Nephron (organoid): ENCODE results near the gene FBXW8.
"Not testable (repeated sequence)": the region's sequence is repeated elsewhere in the genome, so short reads cannot be mapped to it uniquely, and the experiment has no call there.

ENCODE experiments used
- H3K27ac Mint-ChIP-seq, 3 experiments: 2 replicates each; pipeline ENCODE4 v1.8.0; 2020; ENCODE audit warnings: mixed read lengths in 3 of 3, mild to moderate bottlenecking in 2 of 3, moderate library complexity in 1 of 3
- H3K27me3 Mint-ChIP-seq: 2 replicates; pipeline ENCODE4 v1.8.0; 2021; ENCODE audit warnings: low read depth, mild to moderate bottlenecking, moderate library complexity, mixed read lengths
- H3K36me3 Mint-ChIP-seq: 2 replicates; pipeline ENCODE4 v1.8.0; 2020; ENCODE audit warnings: low read depth, mixed read lengths
- H3K4me1 Mint-ChIP-seq: 2 replicates; pipeline ENCODE4 v1.8.0; 2020; ENCODE audit warnings: mixed read lengths
- H3K4me3 Mint-ChIP-seq, 3 experiments: 2 replicates each; pipeline ENCODE4 v1.8.0; 2020; ENCODE audit warnings: mild to moderate bottlenecking in 3 of 3, mixed read lengths in 3 of 3, moderate library complexity in 2 of 3
- H3K9me3 Mint-ChIP-seq: 2 replicates; pipeline ENCODE4 v1.8.0; 2020; ENCODE audit warnings: mixed read lengths
- CTCF ChIP-seq, 3 experiments: fragments of 200-600 bp; sonication (generic); IDR thresholded peaks; one replicate each; pipeline ENCODE4 v1.5.0; 2021; ENCODE audit warnings: antibody characterized with exemption in 3 of 3; ENCODE audit not compliant: unreplicated experiment in 3 of 3

Gene FBXW8

DNA sequence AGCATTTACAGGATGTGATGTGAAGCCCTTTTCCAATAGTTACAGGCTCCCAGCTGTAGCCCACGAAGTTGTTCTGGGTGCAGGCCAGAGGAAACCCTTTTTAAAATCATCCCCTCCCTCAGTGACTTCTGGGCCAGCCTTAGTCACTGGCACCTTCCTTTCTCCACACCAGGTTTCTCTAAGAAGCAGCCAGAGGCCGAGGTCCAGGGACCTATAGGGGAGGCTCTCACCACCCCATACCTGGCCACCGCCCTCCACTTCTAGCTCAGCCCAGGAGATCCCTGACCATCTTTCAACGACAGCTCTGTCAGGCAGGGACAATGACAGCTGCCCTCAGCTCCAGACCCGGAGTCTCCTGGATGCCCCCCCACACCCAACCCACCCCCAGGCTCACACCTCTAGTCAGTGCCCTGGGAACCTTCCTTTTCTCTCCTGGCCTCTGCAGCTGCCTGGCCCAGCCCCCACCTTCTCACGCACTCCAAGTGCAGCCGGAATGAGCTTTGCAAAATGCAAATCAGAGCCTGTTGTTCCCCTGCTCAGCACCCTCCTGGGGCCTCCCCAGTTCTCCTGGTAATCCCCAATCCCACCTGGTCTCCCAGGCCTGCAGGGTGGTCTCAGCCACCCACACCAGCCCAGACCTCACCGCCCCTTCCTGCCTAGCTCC lies 141.8 kb downstream of the FBXW8 start:
- peaks cover 2% of the 10 kb centered on the region for H3K9me3 Mint-ChIP-seq

DNA sequence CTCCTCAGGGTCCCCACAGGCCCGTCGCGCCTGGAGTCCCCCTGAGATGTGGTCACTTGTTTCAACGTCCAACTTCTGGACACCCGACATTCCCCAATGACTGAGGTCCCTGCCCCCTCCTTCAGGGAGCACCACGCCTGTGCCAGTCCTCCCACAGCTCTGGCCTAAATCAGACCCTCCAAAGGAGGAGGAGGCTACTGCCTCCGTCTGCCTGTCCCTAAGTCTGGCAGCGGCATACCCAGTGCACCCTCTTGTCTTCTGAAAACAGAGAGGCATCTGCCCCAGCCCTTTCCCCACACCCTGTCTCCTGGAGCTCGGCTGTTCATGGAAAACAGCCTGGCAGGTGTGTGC lies 142.3 kb downstream of the FBXW8 start:
- Mint-ChIP-seq H3K36me3 (no peaks in the 10 kb centered on the region), H3K9me3 (peaks cover 4% of the 10 kb centered on the region), H3K4me3 (no peak overlapping the region), H3K27ac (peak overlapping the region in 1 of 3 experiments; percentile 15), H3K4me1 (peaks cover 32% of the 10 kb centered on the region), H3K27me3 (peaks cover 26% of the 10 kb centered on the region)
- no peak for TF ChIP-seq CTCF (IDR thresholded peaks at IDR 0.05; ENCODE audit: unreplicated experiment in 3 of 3)

More for the DNA sequence above, 141.8 kb downstream of the FBXW8 start:
- peaks cover 27% of the 10 kb centered on the region for H3K27me3 Mint-ChIP-seq
- no peaks in the 10 kb centered on the region for H3K36me3 Mint-ChIP-seq
- H3K27ac Mint-ChIP-seq = peak overlapping the region in 1 of 3 experiments; percentile 42
- no peak for TF ChIP-seq CTCF (IDR thresholded peaks at IDR 0.05; ENCODE audit: unreplicated experiment in 3 of 3)
- peaks cover 35% of the 10 kb centered on the region for H3K4me1 Mint-ChIP-seq
- H3K4me3 Mint-ChIP-seq = no peak overlapping the region

DNA sequence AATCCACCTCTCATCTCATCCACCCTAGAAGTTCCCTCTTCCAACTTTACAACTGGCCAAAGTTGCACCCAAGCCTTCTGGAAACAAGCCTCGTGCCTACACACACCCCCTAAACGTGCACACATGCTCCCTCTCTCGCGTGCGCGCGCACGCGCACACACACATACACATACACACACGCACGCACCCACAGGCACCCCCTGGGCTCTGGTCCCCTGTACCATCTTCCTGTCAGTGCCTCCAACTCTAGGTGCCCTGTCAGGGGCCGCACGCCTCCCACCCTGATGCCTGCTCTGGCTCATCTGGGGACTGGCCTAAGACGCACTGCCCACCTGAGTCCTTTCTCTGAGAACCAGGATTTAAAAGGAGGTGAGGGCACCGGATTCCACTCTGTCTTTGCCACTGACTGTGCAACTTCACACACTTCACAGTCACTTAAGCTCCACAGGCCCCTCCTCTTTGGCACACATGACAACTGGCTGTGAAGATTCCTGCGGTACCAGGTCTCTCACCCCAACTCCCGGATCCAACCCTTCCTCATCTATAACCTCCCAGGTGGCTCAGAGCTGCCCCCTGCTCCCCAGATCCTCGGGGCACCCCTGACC lies 142.9 kb downstream of the FBXW8 start:
- Mint-ChIP-seq H3K4me3 (no peak overlapping the region), H3K27me3 (peaks cover 21% of the 10 kb centered on the region), H3K36me3 (no peaks in the 10 kb centered on the region), H3K9me3 (peaks cover 4% of the 10 kb centered on the region), H3K4me1 (peaks cover 27% of the 10 kb centered on the region), H3K27ac (peak overlapping the region in 2 of 3 experiments; percentile 14 to 15)
- TF ChIP-seq CTCF (IDR thresholded peaks at IDR 0.05; ENCODE audit: unreplicated experiment in 3 of 3) = no peak

GRCh38 chr12:117054279-117054678 lies 143.5 kb downstream of the FBXW8 start:
- no peaks in the 10 kb centered on the region for H3K36me3 Mint-ChIP-seq
- peaks cover 27% of the 10 kb centered on the region for H3K4me1 Mint-ChIP-seq
- no peak for TF ChIP-seq CTCF (IDR thresholded peaks at IDR 0.05; ENCODE audit: unreplicated experiment in 3 of 3)
- H3K9me3 Mint-ChIP-seq = peaks cover 4% of the 10 kb centered on the region
- no peak overlapping the region for H3K4me3 Mint-ChIP-seq
- H3K27ac Mint-ChIP-seq = no peak overlapping the region
- peaks cover 21% of the 10 kb centered on the region for H3K27me3 Mint-ChIP-seq

DNA sequence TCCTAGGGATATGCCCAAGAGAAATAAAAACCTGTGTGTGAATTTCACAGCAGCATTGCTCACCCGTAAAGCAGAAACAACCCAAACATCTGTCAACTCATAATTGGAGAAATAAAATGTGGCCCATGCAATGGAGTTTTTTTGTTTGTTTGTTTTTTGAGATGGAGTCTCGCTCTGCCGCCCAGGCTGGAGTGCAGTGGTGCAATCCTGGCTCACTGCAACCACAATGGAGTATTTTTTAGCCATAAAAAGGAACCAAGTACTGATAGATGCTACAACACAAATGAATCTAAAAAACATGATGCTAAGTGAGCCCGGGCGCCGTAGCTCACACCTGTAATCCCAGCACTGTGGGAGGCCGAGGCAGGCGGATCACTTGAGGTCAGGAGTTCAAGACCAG lies 146.9 kb downstream of the FBXW8 start:
- H3K9me3 Mint-ChIP-seq, H3K4me3 Mint-ChIP-seq, H3K36me3 Mint-ChIP-seq, H3K27ac Mint-ChIP-seq: not testable (repeated sequence)
- Mint-ChIP-seq H3K4me1 (peaks cover 11% of the 10 kb centered on the region), H3K27me3 (peaks cover 27% of the 10 kb centered on the region)

GRCh38 chr12:117058442-117059072 lies 147.8 kb downstream of the FBXW8 start:
- no peak overlapping the region for H3K4me3 Mint-ChIP-seq
- H3K36me3 Mint-ChIP-seq = no peaks in the 10 kb centered on the region
- H3K4me1 Mint-ChIP-seq = peaks cover 2% of the 10 kb centered on the region
- peaks cover 25% of the 10 kb centered on the region for H3K27me3 Mint-ChIP-seq
- H3K27ac Mint-ChIP-seq = no peak overlapping the region
- TF ChIP-seq CTCF (IDR thresholded peaks at IDR 0.05; ENCODE audit: unreplicated experiment in 3 of 3) = no peak
- peaks cover 4% of the 10 kb centered on the region for H3K9me3 Mint-ChIP-seq
